GM08714 (cell line): Measurements from ENCODE around the gene LRIG2.

ENCODE experiments used
- H3K4me3 ChIP-seq: fragments of 200-500 bp; sonication (Bioruptor generic); 2 replicates; pipeline ENCODE4 v1.5.1; 2014; ENCODE audit warnings: mild to moderate bottlenecking, low read length, inconsistent platforms
- ZNF274 ChIP-seq: IDR thresholded peaks from 2 replicates; pipeline ENCODE4 v1.6.1; 2012; ENCODE audit warnings: mild to moderate bottlenecking, low read depth, low read length

Gene LRIG2

GRCh38 chr1:113129529-113130185, 56.7 kb downstream of the LRIG2 start:
- no peak overlapping the region for H3K4me3 ChIP-seq
- no peak for TF ChIP-seq ZNF274

DNA sequence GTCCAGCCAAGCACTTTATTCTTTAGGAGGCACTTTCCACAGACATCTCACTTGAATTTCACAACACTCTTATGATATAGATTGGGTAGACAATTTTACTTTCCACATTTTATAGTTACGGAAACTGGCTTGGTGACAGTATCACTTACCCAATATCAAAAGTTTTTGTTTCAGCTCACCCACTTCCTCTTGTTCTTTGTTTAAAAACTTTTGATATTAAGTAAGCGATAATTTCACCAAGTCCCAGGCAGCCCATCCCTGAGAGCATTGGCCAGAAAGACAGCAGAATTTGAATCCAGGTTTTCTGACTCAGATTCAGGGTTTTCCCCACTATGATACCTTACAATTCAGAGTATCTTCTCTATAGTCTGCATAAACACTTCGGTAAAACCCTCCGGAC, 60.0 kb downstream of the LRIG2 start:
- H3K4me3 ChIP-seq: no peak overlapping the region
- no peak for TF ChIP-seq ZNF274

DNA sequence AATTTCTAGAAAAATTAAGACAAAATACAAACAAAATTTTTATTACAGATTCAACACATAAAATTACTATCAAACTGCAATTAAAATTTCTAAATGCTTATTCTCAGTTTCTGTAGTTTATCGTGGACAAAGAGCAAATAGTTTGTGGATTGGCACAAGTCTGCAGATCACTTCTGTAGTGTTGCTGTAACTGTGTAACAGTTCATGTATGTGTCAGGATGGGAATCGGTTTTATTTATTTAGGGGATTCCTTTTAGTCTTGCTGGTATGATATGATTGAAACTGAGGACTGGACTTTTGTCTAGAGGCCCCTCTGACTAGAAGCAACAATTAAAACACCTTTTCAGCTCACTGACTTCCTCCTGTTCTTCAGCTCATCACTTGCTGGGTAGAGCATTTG, 60.8 kb downstream of the LRIG2 start:
- no peak for TF ChIP-seq ZNF274
- H3K4me3 ChIP-seq: no peak overlapping the region

DNA sequence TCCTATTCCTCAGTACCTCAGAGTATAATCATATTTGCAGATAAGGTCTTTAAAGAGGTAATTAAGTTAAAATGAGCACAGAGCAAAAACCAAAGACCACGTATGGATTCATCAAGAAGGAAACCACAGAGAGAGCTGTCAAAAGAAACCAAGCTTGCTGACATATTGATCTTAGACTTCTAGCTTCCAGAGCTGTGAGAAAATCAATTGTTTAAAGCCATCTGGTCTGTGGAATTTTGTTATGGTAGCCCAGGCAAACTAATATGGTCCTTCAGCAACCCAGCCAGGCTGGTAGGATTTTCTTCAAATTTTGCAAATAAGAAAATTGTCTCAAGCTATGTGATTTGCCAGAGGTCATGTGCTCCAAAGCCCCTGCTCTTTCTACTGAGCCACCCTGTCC, 62.5 kb downstream of the LRIG2 start:
- H3K4me3 ChIP-seq: no peak overlapping the region
- no peak for TF ChIP-seq ZNF274

DNA sequence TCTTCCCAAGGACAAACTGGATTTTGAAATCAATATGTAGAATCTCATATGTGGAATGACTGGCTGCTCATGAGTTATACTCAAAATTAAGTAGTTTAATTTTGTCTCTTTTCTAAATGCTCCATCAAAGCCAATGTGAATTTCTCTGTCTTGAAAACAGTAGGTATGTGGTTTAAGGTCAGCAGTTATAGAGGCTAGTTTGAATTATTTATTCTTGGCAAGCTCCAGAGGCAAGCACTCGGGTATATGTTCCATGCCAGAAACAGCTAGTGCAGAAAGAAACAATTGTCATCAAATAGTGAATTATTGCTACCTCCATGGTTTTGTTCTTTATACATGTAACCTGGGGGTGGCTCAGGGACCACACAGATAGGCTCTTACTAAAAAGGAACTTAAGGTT, 63.5 kb downstream of the LRIG2 start:
- H3K4me3 ChIP-seq: no peak overlapping the region
- TF ChIP-seq ZNF274: no peak

- TF ChIP-seq ZNF274: no peak
- H3K4me3 ChIP-seq: no peak overlapping the region
These were observed 64.6 kb downstream of the LRIG2 start for GRCh38 chr1:113137563-113137962.

DNA sequence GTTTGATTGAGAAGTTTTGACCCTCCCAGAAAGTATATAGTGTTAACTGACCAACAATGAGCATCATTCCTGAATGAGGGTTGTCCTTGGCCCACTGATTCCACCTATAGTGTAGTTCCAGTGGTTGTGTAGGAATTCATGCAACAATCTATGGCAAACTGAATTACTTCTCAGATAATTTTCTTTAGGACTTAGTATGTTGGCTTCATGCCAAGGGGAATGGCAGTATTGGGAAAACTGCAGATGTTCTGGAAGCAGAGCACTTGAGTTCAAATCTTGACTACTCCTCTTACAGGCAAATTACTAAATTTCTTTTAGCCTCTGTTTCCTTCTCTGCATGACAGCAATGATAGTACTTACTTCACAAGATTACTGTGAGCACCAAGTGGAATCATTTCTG, 65.8 kb downstream of the LRIG2 start:
- no peak for TF ChIP-seq ZNF274
- H3K4me3 ChIP-seq: no peak overlapping the region

GRCh38 chr1:113140176-113140575, 67.2 kb downstream of the LRIG2 start:
- H3K4me3 ChIP-seq: no peak overlapping the region
- no peak for TF ChIP-seq ZNF274

DNA sequence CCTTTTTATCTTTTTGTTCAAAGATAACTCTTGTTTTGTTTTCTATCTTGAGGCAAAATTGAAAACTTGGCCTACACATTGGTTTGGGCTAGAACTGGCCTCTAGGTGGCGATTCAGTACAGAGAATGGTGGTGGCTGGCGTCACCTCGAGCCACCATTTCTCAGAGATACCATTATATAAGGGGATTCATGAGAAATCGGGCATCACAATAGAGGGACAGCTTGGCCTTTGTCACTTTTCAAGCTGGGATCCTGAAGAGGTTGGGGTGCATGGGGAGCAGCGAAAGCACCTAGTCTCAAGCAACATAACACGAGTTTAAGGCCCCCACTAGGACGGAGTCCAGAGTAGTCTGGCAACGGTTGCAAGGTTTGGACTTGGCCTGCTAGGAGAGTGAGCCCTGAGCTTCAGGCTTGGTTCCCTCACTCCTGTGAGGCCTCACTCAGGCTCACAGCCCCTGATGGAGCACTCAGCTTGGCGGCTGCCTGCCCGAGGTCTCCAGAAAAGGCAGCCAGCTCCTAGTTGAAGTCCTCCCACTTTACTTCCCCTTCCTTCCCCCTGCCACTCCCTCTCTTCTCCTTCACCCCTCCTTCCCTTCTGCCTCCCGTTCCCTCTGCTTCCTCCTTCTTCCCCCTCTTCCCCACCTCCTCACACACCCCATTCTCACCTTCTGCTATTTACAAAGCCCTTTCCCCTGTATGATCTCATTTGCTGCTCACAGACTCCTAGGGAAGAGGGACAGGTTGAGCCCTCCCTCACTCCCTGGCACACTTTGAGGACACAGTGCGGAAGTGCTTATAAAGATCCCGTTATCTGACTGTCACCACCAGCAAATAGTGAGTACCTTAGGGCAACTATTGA, 67.8 kb downstream of the LRIG2 start:
- no peak for TF ChIP-seq ZNF274
- H3K4me3 ChIP-seq: no peak overlapping the region

DNA sequence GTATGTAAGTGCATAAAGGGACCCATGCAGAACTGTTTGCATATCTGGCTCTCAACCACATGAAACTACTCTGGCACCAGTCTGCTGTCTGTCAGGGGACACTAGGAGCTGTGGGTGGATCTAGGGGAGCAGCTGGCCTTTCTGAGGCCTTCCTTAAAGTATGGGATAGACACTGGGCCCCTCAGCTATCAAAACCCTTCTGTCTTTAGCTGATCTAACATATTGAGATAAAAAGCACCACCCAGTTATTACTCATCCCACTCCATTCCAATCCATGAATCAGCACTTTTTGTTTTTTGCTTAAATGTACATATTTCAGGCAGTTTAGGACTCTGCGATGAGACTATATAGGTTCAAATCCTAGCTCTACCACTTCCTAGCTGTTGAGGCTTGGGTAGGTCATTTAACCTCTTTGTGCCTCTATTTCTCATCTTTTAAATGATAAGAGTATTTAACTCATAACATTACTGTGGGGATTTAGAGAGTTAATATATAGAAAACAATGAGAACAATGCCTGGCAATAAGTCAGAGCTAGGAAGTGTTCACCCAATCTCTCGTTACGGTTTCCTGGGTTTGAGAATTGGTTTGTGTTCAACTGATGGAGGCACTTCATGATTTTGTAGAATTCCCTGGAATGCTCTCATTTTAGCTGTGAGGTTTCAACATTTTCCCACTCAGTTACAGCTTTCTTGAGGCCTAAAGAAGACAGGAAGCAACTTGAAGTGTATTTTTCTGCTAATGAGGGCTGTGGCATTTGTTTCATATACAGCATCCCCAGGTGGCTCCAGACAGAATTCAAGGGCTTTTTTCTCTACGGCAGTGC, 68.9 kb downstream of the LRIG2 start:
- no peak overlapping the region for H3K4me3 ChIP-seq
- no peak for TF ChIP-seq ZNF274

DNA sequence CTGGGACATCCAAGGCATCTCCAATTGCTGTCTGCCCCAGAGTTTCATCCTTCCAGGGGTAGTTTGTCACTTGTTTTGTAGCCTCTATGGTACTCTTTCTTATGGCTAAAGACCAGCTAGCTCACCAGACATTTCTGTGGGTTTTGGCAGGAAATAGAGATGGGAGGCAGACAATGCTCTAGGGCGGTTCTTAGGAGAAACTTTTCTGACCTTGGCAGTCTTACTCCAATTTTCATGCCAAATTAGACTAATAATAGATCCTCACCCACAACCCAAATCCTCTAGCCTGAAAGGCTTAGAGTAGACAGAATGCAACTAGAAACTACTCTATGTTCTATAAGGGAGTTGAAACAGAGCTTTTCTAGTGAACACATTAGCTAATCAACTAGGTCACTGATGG, 69.8 kb downstream of the LRIG2 start:
- no peak overlapping the region for H3K4me3 ChIP-seq
- no peak for TF ChIP-seq ZNF274

GRCh38 chr1:113146242-113147072, 73.5 kb downstream of the LRIG2 start:
- no peak overlapping the region for H3K4me3 ChIP-seq
- no peak for TF ChIP-seq ZNF274

- no peak for TF ChIP-seq ZNF274
- H3K4me3 ChIP-seq: no peak overlapping the region
These were observed 74.2 kb downstream of the LRIG2 start for GRCh38 chr1:113147073-113147625.
